NCI-H1105 (cell line): ENCODE measurements around the gene KBTBD4.
A peak's percentile ranks its signal among the peaks of the same experiment; 100 is the strongest.

ENCODE experiments used
- DNase-seq: peaks from one replicate; lab custom pipeline; 2025; lab: John Stamatoyannopoulos, UW

KBTBD4 gene

GRCh38 chr11:47578524-47579494 lies at the start of gene KBTBD4, which contains the start of gene NDUFS3:
KBTBD4 (minus strand) TSS chr11:47578970; CDS start chr11:47578951, 19 bp downstream.
NDUFS3 (plus strand) TSS chr11:47579074; CDS start chr11:47579092, 18 bp downstream.
- peak; percentile 93 for DNase-seq

GRCh38 chr11:47628026-47628425 lies 49.3 kb upstream of the KBTBD4 start:
- no peak for DNase-seq

- no peak for DNase-seq
These were observed 47.5 kb upstream of the KBTBD4 start for GRCh38 chr11:47626234-47626633.

DNA sequence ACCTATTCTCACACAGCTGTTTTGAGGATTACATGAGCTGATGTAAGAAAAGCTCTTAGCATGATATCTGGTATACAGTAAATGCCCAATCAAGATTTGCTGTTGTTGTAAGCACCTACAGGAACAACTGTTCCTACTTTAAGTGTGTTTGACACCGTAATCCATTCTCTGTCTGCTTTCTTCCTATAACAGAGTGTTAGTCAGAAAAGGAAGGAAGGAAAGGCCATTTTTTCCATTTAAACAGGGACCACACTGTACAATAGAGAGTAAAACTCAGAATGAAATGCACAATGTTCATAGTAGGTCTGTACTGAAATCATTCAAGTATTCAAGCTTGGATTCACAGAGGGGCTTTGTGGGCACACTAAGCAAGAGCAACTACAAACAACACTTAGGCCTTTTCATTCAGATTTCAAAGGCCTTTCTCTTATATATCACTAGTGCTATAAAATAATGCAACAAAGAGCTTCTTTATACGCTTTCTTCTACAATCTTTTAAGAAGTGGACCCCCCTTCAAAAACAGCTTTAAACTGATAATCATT lies 42.1 kb upstream of the KBTBD4 start:
- DNase-seq: no peak

GRCh38 chr11:47617417-47617809 lies 38.6 kb upstream of the KBTBD4 start:
- DNase-seq: no peak

- DNase-seq: no peak
These were observed 38.1 kb upstream of the KBTBD4 start for GRCh38 chr11:47616726-47617416.

DNA sequence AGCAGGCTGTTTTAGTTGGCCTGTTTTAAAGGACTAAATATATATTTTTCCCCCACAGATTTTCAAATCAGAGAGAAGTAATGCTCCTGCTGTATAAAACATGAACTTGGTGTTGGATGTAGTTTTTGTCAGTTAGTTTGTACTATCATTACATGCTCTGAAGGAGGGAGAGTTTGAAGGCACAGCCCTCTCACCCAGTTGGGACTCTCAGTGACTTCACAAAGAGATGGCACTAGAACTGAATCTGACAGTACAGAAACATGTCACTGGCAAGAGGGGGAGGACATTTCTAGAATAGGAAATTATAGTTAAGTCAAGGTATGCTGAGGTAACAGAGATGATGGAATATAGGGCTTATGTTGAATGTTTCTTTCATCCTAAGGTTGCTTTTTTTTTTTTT lies 36.5 kb upstream of the KBTBD4 start:
- DNase-seq: no peak

- no peak for DNase-seq
These were observed 32.6 kb upstream of the KBTBD4 start for GRCh38 chr11:47611348-47611794.

DNA sequence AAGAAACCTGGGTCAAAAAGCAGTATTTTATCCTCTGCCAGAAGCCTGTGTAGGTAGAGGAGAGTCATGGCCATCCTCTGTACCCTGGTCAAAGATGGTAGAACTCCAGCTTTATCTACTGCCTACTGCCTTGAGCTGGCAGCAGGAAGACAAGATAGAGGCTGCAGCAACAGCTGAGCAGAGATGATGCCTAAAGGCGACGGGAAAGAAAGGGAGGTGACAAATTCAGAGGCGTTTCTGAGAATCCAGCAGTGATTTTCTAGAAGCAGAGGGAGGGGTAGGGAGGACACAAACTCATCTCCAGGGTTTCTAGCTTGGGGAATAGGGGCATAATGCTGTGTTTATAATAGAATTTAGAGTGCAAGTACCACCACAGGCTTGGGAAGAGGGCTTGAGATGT lies 30.9 kb upstream of the KBTBD4 start:
- no peak for DNase-seq

- no peak for DNase-seq
These were observed 28.6 kb upstream of the KBTBD4 start for GRCh38 chr11:47607380-47607779.

- no peak for DNase-seq
These were observed 28.0 kb upstream of the KBTBD4 start for GRCh38 chr11:47606731-47607130.

DNA sequence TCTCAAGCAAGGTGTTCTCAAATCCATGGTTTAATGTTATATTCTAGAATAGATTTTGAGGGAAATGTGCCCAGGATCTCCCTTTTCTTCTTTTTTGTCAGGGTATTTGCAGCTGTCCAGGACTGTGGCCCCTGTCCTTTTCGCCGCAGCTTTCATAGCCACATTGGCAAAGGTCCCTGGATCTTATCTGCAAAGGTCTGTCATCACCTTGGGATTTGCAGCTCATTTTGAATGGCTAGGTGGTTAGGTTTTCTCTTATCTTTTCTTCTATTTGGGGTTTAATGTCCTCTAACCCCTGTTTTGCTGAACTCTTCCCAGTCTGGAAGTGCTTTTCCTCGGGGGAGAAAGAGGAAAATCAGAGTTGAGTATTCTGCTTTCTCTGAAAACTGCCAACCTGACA lies 27.2 kb upstream of the KBTBD4 start:
- DNase-seq: no peak

- no peak for DNase-seq
These were observed 24.5 kb upstream of the KBTBD4 start for GRCh38 chr11:47603295-47603694.

DNA sequence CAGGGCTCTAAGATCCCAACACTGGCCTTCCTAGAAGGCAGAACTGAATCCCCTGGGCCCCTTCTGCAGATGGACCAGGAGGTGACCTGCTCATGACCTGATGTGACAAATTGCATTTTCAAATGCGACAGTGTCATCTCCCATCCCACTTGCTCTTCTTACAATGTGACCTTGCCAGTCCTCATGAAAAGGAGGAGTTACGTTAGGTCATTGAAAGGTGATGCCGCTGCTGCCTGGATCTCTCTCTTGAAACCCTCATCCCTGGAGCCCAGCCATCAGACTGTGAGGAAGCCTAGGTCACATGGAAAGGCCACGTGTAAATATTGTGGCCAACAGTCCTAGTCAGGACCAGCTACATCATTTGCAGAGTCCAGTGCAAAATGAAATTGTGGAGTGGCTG lies 21.1 kb upstream of the KBTBD4 start:
- DNase-seq: no peak

- no peak for DNase-seq
These were observed 17.2 kb upstream of the KBTBD4 start for GRCh38 chr11:47595967-47596366.

- no peak for DNase-seq
These were observed 16.3 kb upstream of the KBTBD4 start for GRCh38 chr11:47595029-47595428.

- DNase-seq: no peak
These were observed 15.4 kb upstream of the KBTBD4 start, which contains the start of gene C1QTNF4 for GRCh38 chr11:47593934-47594855. C1QTNF4 (minus strand) TSS chr11:47594411; CDS start chr11:47590810, 3,601 bp downstream.

DNA sequence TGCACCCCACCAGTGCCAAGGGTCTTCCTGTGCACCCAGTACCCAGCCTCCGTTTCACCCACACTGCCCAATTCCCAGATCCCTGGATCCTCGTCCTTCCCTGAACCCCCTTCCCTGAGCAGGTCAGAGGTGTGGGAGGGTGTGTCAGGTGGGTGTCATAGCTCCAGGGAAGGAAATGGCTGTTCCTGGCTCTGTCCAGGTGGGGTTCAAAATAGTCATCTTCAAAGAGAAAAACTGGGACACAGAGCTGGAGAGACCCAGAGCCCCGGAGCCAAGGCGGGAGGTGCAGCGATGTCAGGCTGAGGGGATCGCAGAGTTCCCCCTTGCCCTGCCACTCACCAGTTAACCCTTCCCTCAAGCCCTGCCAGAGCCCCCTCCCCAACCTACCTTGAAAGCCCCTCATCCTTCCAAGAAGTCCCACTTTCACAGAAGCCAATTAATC lies 14.7 kb upstream of the KBTBD4 start:
- DNase-seq: no peak

DNA sequence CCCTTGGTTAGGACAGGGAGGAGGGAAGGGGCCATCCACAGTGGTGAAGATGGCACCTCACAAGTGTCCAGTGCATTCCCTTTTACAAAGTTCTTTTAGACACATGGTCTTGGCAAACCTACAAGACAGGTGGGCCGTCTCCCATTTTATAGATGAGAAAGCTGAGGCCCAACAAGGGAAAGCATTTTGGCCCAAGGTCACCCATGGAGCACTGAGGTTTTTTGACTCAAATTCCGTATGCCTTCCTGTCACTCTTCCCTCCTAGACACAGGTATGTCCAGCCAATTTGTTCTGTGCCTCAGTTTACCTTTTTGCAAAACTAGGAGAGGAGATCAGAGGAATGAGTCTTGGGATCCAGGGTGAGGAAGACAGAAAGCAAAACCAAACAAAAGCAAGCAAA lies 14.2 kb upstream of the KBTBD4 start:
- no peak for DNase-seq

- no peak for DNase-seq
These were observed 13.5 kb upstream of the KBTBD4 start for GRCh38 chr11:47592251-47592650.

- DNase-seq: no peak
These were observed 13.0 kb upstream of the KBTBD4 start for GRCh38 chr11:47591764-47592163.
